ENCODE data around the gene CENPB. TPM values are rescaled to one million over a fixed set of nuclear protein-coding genes. Genes with fewer than 3 reads are reported as not detected.

Gene CENPB
- total RNA-seq, 6 donors from 2014 or later = 56.6 to 125 (median 89.7) TPM

- no peak for DNase-seq
- H3K4me3 ChIP-seq = no peak overlapping the region
- TF ChIP-seq POLR2AphosphoS5 (IDR thresholded peaks at IDR 0.05) = no peak
- TF ChIP-seq CTCF (IDR thresholded peaks at IDR 0.05) = no peak
- no peak for TF ChIP-seq EP300 (IDR thresholded peaks at IDR 0.05)
- no peak for TF ChIP-seq POLR2A (IDR thresholded peaks at IDR 0.05)
- ATAC-seq (ENCODE audit: low FRiP score in 2 of 2) = no peak
- H3K36me3 ChIP-seq = peaks cover 17 to 40% (median 30%) of the 10 kb centered on the region in 4 donors
- no peaks in the 10 kb centered on the region for H3K9me3 ChIP-seq
- peaks cover 7 to 8% (median 8%) of the 10 kb centered on the region in 4 donors for H3K4me1 ChIP-seq
- WGBS, 2 donors = 83 to 86% methylated on average over 6 to 7 of the region's 7 CpGs
- no peak overlapping the region for H3K27ac ChIP-seq
- H3K27me3 ChIP-seq = no peaks in the 10 kb centered on the region
Measured at GRCh38 chr20:3825526-3825925, 39.0 kb upstream of the CENPB start.

- Histone ChIP-seq H3K4me3 (no peak overlapping the region), H3K36me3 (peaks cover 17 to 40% (median 30%) of the 10 kb centered on the region in 4 donors), H3K9me3 (no peaks in the 10 kb centered on the region), H3K27me3 (no peaks in the 10 kb centered on the region), H3K27ac (no peak overlapping the region), H3K4me1 (peaks cover 15 to 19% (median 17%) of the 10 kb centered on the region in 4 donors)
- WGBS, 2 donors = 91% methylated on average over 17 of the region's 20 CpGs; no CpG with 5 or more reads in 1 of the 2 donors
- DNase-seq (peak in 1 of 2 donors; percentile 67), ATAC-seq (ENCODE audit: low FRiP score in 2 of 2) (no peak)
- TF ChIP-seq CTCF (IDR thresholded peaks at IDR 0.05) (no peak), POLR2A (IDR thresholded peaks at IDR 0.05) (no peak), POLR2AphosphoS5 (IDR thresholded peaks at IDR 0.05) (no peak), EP300 (IDR thresholded peaks at IDR 0.05) (no peak)
Measured at GRCh38 chr20:3823881-3824280, 37.3 kb upstream of the CENPB start.

- H3K4me3 ChIP-seq = no peak overlapping the region
- H3K36me3 ChIP-seq = peaks cover 17 to 35% (median 30%) of the 10 kb centered on the region in 4 donors
- ATAC-seq (ENCODE audit: low FRiP score in 2 of 2) = no peak
- DNase-seq = no peak
- TF ChIP-seq EP300 (IDR thresholded peaks at IDR 0.05) (no peak), POLR2AphosphoS5 (IDR thresholded peaks at IDR 0.05) (no peak), CTCF (IDR thresholded peaks at IDR 0.05) (no peak), POLR2A (IDR thresholded peaks at IDR 0.05) (no peak)
- H3K27ac ChIP-seq = peak overlapping the region in 1 of 4 donors; percentile 94
- H3K9me3 ChIP-seq = no peaks in the 10 kb centered on the region
- peaks cover 25 to 32% (median 27%) of the 10 kb centered on the region in 4 donors for H3K4me1 ChIP-seq
- 94 to 97% methylated on average over 14 of the region's 14 CpGs for WGBS, 2 donors
- no peaks in the 10 kb centered on the region for H3K27me3 ChIP-seq
Measured at GRCh38 chr20:3821996-3822395, 35.5 kb upstream of the CENPB start.

GRCh38 chr20:3820901-3821727 is 34.6 kb upstream of the CENPB start:
- WGBS, 2 donors = 41 to 46% methylated on average over 20 of the region's 20 CpGs

More at GRCh38 chr20:3820901-3821727, 34.6 kb upstream of the CENPB start:
- Histone ChIP-seq H3K4me1 (peaks cover 26 to 32% (median 28%) of the 10 kb centered on the region in 4 donors), H3K9me3 (no peaks in the 10 kb centered on the region), H3K27me3 (no peaks in the 10 kb centered on the region), H3K27ac (peak overlapping the region; percentile 94 to 99 (median 98)), H3K36me3 (peaks cover 17 to 35% (median 29%) of the 10 kb centered on the region in 4 donors), H3K4me3 (peak overlapping the region; percentile 81 to 93 (median 86))
- no peak for DNase-seq
- ATAC-seq (ENCODE audit: low FRiP score in 2 of 2) = no peak
- TF ChIP-seq POLR2A (IDR thresholded peaks at IDR 0.05) (peak in 1 of 4 donors; percentile 43), CTCF (IDR thresholded peaks at IDR 0.05) (no peak)
